ENCODE results near the gene SRGAP3.

The SRGAP3 gene

DNA sequence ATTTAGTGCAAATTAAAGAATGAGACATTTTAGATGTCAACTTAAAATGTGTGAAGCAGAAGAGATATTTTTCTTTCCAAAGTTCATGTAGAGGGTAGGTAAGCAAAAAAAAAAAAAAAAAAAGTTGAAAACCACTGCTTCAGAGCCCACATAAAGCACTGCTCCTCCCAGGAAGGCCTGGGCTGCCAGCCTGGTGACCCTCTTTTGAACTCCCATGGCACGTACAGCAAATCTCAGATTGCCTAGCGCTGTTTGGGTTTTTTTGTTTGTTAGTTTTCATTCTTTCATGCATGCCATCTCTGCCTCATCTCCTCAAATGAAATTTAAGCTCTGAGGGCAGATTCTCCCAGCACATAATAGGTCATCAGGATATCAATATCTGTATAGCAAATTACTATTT is 120.1 kb downstream of the SRGAP3 start:
- Histone ChIP-seq H3K4me1 (ENCODE audit: insufficient read depth, low read length, poor library complexity, severe bottlenecking) (peaks cover 19% of the 10 kb centered on the region), H2AFZ (ENCODE audit: low read length) (no peak overlapping the region), H3K4me2 (ENCODE audit: low read depth, low read length, poor library complexity, severe bottlenecking) (no peak overlapping the region), H3K27me3 (ENCODE audit: insufficient read depth, low read length, poor library complexity, severe bottlenecking) (no peaks in the 10 kb centered on the region), H3K9me3 (ENCODE audit: insufficient read depth, low read depth, low read length) (no peaks in the 10 kb centered on the region), H3K36me3 (ENCODE audit: insufficient read depth, low read length) (no peaks in the 10 kb centered on the region), H3K9ac (ENCODE audit: low read depth, low read length, poor library complexity, severe bottlenecking) (no peak overlapping the region), H3K9me2 (replicated peaks; ENCODE audit: low read depth, low read length) (no peaks in the 10 kb centered on the region), H3K4me3 (ENCODE audit: low read length, poor library complexity, severe bottlenecking) (no peak overlapping the region), H4K20me1 (ENCODE audit: insufficient read depth, low read length, poor library complexity, severe bottlenecking) (peaks cover 5% of the 10 kb centered on the region), H3K79me2 (ENCODE audit: insufficient read depth, low read length) (peaks cover 4% of the 10 kb centered on the region; the same call in 1 of the 2 replicates), H3F3A (ENCODE audit: low read depth) (0 out of 2 replicates have a peak, but pooled peaks cover 2% of the 10 kb centered on the region)
- TF ChIP-seq, protein P1, sequence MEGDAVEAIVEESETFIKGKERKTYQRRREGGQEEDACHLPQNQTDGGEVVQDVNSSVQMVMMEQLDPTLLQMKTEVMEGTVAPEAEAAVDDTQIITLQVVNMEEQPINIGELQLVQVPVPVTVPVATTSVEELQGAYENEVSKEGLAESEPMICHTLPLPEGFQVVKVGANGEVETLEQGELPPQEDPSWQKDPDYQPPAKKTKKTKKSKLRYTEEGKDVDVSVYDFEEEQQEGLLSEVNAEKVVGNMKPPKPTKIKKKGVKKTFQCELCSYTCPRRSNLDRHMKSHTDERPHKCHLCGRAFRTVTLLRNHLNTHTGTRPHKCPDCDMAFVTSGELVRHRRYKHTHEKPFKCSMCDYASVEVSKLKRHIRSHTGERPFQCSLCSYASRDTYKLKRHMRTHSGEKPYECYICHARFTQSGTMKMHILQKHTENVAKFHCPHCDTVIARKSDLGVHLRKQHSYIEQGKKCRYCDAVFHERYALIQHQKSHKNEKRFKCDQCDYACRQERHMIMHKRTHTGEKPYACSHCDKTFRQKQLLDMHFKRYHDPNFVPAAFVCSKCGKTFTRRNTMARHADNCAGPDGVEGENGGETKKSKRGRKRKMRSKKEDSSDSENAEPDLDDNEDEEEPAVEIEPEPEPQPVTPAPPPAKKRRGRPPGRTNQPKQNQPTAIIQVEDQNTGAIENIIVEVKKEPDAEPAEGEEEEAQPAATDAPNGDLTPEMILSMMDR (conservative IDR thresholded peaks at IDR 0.05; ENCODE audit: low read length) = no peak

DNA sequence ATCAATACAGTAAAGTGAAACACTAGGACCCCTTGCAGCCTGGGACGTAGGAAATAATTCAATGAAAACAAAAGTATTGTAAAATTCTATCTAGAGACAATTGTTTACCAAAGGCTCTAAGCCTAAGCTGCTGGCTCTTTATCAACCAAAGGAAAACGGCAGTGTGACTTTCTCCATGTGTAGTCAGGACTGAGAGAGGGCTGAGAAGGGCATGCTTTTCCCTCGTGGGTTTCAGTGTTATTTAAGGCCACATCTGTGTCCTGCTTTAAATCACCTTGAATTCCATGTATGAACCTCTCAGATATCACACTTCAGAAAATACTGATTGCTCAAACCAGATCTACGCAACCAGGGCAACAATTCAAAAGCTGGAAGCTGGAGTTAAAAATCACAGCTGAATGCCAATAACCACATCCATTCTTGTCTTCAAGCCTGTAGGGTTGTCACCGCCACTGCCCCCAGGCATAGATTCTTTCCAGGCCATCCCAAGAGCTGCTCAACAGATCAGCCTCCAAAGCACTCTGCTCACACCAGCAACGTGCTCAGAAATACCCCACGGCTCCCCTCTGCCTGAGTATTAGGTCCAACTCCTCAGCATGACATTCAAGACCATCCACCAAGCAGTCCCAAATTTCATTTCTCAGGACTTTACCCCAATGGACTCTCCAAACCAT is 124.0 kb downstream of the SRGAP3 start:
- TF ChIP-seq, protein P1 (conservative IDR thresholded peaks at IDR 0.05; ENCODE audit: low read length) = no peak
- TF ChIP-seq EZH2phosphoT487 (IDR thresholded peaks at IDR 0.05; ENCODE audit: borderline replicate concordance) = no peak
- Histone ChIP-seq H3K36me3 (ENCODE audit: insufficient read depth, low read length) (peaks cover 13% of the 10 kb centered on the region; the same call in 1 of the 2 replicates), H2AFZ (ENCODE audit: low read length) (no peak overlapping the region), H3K9ac (ENCODE audit: low read depth, low read length, poor library complexity, severe bottlenecking) (no peak overlapping the region), H3K27me3 (ENCODE audit: insufficient read depth, low read length, poor library complexity, severe bottlenecking) (no peaks in the 10 kb centered on the region), H4K20me1 (ENCODE audit: insufficient read depth, low read length, poor library complexity, severe bottlenecking) (no peaks in the 10 kb centered on the region), H3K9me3 (ENCODE audit: insufficient read depth, low read depth, low read length) (no peaks in the 10 kb centered on the region), H3K9me2 (replicated peaks; ENCODE audit: low read depth, low read length) (no peaks in the 10 kb centered on the region), H3K4me2 (ENCODE audit: low read depth, low read length, poor library complexity, severe bottlenecking) (no peak overlapping the region), H3K4me3 (ENCODE audit: low read length, poor library complexity, severe bottlenecking) (no peak overlapping the region), H3K79me2 (ENCODE audit: insufficient read depth, low read length) (peaks cover 4% of the 10 kb centered on the region; the same call in 1 of the 2 replicates), H3K4me1 (ENCODE audit: insufficient read depth, low read length, poor library complexity, severe bottlenecking) (peaks cover 12% of the 10 kb centered on the region), H3F3A (ENCODE audit: low read depth) (no peaks in the 10 kb centered on the region)

DNA sequence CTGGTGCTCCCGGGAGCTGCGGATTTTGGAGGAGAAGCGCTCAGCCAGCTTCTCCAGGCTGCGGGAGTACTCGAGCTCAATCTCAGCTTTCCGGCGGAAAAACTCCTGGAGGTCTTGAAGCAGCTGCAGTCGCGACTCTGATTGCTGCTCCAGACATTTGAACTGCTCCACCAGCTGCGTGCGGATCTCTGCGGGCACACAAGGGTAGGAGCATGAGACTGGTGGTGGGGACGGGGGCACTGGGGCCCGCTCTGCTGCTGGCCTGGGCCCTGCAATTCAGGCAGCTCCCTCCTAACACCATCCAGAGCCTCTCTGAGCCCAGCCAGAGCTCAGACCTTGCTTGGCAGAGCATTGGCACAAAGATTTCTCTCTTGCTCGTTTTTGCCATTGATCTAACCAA is 124.7 kb downstream of the SRGAP3 start:
- no peaks in the 10 kb centered on the region for H3K9me2 ChIP-seq (replicated peaks; ENCODE audit: low read depth, low read length)
- no peak overlapping the region for H3K4me2 ChIP-seq (ENCODE audit: low read depth, low read length, poor library complexity, severe bottlenecking)
- no peaks in the 10 kb centered on the region for H3F3A ChIP-seq (ENCODE audit: low read depth)
- no peaks in the 10 kb centered on the region for H4K20me1 ChIP-seq (ENCODE audit: insufficient read depth, low read length, poor library complexity, severe bottlenecking)
- H3K79me2 ChIP-seq (ENCODE audit: insufficient read depth, low read length) = peaks cover 4% of the 10 kb centered on the region; the same call in 1 of the 2 replicates
- no peaks in the 10 kb centered on the region for H3K9me3 ChIP-seq (ENCODE audit: insufficient read depth, low read depth, low read length)
- no peaks in the 10 kb centered on the region for H3K27me3 ChIP-seq (ENCODE audit: insufficient read depth, low read length, poor library complexity, severe bottlenecking)
- no peak overlapping the region for H3K9ac ChIP-seq (ENCODE audit: low read depth, low read length, poor library complexity, severe bottlenecking)
- H3K4me3 ChIP-seq (ENCODE audit: low read length, poor library complexity, severe bottlenecking) = no peak overlapping the region
- TF ChIP-seq, protein P1 (conservative IDR thresholded peaks at IDR 0.05; ENCODE audit: low read length) = no peak
- no peak for TF ChIP-seq EZH2phosphoT487 (IDR thresholded peaks at IDR 0.05; ENCODE audit: borderline replicate concordance)
- H2AFZ ChIP-seq (ENCODE audit: low read length) = no peak overlapping the region
- peaks cover 5% of the 10 kb centered on the region for H3K4me1 ChIP-seq (ENCODE audit: insufficient read depth, low read length, poor library complexity, severe bottlenecking)
- H3K36me3 ChIP-seq (ENCODE audit: insufficient read depth, low read length) = peaks cover 15% of the 10 kb centered on the region; the same call in 1 of the 2 replicates

Measured in Loucy (cell line).